NCI-H82 treated with DMSO at 0.1 percent for 48 hours (cell line): Measurements from ENCODE around the gene NPIPA1.
"Not testable (repeated sequence)": the region's sequence is repeated elsewhere in the genome, so short reads cannot be mapped to it uniquely, and the experiment has no call there.

Experiments used
- DNase-seq: peaks from one replicate; lab custom pipeline; 2025; ENCODE audit not compliant: unreplicated experiment; lab: John Stamatoyannopoulos, UW

NPIPA1 gene

DNA sequence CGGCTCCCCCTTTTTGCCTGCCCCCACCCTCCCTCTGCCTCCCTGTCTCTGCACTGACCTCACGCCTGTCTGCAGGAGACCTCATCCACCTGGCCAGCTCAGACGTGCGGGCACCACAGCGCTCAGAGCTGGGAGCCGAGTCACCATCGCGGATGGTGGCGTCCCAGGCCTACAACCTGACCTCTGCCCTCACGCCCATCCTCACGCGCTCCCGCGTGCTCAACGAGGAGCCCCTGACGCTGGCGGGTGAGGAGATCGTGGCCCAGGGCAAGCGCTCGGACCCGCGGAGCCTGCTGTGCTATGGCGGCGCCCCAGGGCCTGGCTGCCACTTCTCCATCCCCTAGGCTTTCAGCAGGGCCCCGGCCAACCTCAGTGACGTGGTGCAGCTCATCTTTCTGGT lies 8.1 kb upstream of the NPIPA1 start:
- DNase-seq, result not testable (repeated sequence)

DNA sequence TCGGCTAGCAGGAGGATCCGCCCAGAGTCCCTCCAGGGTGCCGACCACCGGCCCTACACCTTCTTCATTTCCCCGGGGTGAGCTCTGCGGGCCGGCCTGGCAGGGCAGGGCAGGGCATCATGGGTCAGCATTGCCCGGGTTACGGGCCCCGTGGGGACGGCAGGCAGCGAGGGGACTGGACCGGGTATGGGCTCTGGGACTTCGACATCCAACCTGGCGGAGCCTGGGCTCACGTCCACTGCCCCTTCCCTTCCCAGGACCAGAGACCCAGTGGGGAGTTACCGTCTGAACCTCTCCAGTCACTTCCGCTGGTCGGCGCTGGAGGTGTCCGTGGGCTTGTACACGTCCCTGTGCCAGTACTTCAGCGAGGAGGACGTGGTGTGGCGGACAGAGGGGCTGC lies 7.0 kb upstream of the NPIPA1 start:
- DNase-seq, result not testable (repeated sequence)

DNA sequence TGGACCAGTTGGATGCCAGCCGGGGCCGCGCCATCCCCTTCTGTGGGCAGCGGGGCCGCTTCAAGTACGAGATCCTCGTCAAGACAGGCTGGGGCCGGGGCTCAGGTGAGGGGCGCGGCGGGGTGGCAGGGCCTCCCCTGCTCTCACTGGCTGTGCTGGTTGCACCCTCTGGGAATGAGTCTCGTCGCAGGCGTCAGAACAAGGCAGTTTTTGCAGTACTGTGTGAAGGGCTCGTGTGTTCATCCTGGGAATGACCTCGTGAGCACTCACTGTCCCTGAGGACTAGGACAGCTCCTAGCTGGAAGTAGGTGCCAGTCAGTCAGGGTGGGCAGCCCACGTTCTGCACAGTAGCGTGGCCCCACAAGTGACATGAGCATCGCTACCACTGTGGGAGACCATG lies 6.3 kb upstream of the NPIPA1 start:
- not testable (repeated sequence) for DNase-seq

DNA sequence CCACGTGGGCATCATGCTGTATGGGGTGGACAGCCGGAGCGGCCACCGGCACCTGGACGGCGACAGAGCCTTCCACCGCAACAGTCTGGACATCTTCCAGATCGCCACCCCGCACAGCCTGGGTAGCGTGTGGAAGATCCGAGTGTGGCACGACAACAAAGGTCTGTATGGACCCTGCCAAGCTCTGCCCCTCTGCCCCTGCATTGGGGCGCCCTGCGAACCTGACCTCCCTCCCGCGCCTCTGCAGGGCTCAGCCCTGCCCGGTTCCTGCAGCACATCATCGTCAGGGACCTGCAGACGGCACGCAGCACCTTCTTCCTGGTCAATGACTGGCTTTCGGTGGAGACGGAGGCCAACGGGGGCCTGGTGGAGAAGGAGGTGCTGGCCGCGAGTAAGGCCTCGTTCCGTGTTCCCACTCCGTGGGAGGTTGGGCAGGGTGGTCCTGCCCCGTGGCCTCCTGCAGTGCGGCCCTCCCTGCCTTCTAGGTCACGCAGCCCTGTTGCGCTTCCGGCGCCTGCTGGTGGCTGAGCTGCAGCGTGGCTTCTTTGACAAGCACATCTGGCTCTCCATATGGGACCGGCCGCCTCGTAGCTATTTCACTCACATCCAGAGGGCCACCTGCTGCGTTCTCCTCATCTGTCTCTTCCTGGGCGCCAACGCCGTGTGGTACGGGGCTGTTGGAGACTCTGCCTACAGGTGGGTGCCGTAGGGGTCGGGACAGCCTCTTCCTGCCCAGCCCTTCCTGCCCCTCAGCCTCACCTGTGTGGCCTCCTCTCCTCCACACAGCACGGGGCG lies 4.5 kb upstream of the NPIPA1 start:
- not testable (repeated sequence) for DNase-seq

DNA sequence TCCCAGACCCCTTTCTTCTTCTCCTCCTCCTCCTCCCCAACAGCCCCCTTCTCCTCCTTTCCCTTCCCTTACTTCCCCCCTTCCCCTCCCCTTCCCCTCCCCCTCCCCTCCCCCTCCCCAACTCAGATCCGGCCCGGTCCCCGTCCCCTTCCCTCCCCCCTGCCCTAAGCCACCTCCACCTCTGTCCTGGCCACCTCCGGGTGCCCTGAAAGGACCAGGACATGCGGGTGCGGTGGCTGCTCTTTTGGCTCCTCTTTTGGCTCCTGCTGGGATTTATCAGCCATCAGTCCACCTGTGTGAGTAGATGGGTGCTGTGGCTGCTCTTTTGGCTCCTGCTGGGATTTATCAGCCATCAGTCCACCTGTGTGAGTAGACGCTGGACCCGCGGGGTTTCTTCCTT lies 751 bp downstream of the NPIPA1 start:
- not testable (repeated sequence) for DNase-seq

DNA sequence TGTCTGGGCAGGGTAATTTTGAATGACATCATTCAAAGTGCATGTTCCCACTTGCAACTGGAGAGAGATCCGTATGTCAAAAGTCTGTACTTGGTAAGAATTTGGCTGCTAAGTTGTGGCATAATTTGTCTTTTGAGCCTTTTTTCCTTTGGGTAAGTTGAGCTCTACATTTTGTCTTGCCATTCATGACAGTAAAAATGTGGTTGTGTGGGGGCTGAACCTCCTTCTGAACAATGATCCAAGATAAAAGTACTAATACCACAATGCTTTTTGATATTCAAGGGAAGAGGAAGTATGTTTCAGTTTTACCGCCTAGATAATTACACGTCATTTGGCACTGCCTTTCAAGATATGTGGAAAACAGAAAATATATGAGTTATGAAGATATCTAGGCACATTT lies 5.4 kb downstream of the NPIPA1 start:
- DNase-seq, result not testable (repeated sequence)

DNA sequence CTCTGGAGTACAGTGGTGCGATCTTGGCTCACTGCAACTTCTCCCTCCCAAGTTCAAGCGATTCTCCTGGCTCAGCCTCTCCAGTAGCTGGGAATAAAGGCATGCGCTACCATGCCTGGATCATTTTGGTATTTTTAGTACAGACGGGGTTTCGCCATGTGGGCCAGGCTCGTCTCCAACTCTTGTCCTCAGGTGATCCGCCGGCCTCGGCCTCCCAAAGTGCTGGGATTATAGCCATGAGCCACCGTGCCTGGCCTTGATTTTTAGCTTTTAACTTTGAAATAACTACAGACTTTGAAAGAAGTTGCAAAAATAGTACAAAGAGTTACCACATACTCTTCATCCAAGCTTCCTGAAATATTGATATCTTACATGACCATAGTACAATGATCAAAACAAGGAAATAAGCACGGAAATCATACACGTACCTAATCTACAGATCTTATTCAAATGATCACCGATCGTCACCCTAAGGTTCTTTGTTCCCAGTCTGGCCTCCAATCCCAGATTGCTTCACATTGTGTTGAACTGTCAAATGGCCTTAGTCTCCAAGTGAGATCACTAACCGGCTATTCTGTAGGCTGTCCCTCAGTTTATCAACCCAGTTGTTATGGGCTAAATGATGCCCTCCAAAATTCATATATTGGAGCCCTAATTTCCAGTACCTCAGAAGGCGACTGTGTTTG lies 18.4 kb downstream of the NPIPA1 start:
- DNase-seq, result no peak

DNA sequence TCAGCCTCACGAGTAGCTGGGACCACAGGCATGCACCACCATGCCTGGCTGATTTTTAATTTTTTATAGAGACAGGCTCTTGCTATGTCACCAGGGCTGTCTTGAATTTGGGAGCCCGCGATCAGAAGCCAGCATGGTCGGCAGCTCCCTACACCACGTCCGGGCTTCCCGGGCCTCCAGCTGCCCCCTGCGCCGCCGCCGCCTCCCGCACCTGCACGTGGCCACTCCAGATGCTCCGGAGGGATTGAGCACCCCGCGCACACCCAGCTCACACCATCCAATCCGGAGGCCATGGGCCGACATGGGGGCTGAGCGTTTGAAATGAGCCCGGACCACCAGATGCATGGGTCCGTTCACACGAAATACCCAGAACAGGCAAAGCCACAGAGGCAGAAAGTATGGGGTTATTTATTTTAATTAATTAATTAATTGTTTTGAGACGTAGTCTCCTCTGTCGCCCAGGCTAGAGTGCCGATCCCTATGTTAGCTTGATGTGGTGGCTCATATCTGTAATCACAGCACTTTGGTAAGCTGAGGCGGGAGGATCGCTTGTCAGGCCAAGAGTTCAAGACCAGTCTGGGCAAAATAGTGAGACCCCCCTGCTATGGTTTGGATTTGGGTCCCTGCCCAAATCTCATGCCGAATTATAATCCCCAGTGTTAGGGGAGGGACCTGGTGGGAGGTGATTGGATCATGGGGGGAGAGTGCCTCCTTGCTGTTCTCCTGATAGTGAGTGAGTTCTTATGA lies 20.5 kb downstream of the NPIPA1 start:
- DNase-seq, result no peak

DNA sequence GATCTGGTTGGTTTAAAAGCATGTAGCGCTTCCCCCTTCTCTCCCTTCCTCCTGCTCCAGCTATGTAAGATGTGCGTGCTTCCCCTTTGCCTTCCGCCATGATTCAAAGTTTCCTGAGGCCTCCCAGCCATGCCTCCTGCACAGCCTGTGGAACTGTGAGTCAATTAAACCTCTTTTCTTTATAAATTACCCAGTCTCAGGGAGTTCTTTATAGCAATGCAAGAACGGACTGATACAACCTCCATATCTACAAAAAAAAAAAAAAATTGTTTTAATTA lies 21.0 kb downstream of the NPIPA1 start:
- DNase-seq, result no peak

DNA sequence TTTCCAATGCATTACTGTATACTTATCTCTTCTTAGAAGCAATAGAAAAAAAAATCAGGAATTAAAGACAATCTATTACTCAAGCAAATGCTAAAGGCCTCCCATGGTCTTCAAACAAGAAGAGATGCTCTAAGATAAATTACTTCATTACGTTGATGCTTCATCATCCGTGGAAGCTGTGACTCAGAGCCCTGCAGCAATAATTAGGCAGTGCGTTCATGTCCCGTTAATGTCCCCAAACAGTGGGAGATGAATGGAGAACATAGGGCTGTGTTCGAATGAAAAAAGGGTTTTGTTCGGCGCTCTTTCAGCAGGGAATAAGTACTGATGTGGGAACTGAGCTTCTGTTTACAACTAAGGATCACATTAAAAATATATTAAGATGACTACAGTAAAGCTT lies 21.7 kb downstream of the NPIPA1 start:
- no peak for DNase-seq

DNA sequence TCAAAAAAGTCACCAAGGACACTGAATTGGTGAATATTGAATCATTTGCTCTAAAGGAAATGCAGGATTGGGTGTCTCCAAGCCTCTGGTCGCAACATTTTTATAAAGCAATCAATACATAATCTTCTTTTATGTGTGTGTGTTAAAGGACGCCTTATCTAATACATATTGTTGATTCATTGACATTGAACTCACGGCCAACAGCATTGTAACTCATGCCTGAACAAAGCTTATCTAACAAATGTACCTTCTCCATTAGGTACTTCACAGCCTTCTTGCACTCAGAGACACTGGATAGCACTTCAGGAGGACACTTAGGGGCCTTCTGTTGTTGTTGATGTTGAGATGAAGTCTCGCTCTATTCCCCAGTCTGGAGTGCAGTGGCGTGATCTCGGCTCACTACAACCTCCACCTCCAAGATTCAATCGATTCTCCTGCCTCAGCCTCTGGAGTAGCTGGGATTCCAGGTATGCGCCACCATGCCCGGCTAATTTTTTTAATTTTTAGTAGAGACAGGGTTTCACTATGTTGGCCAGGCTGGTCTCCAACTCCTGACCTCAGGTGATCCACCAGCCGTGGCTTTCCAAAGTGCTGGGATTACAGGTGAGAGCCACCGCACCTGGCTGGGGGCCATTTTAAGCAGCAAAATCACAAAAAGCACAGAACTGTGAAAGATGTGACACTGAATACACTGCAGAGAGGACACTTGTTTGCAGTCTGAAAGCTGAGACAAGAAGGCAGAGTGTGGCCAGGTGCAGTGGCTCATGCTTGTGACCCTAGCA lies 24.4 kb downstream of the NPIPA1 start:
- no peak for DNase-seq

DNA sequence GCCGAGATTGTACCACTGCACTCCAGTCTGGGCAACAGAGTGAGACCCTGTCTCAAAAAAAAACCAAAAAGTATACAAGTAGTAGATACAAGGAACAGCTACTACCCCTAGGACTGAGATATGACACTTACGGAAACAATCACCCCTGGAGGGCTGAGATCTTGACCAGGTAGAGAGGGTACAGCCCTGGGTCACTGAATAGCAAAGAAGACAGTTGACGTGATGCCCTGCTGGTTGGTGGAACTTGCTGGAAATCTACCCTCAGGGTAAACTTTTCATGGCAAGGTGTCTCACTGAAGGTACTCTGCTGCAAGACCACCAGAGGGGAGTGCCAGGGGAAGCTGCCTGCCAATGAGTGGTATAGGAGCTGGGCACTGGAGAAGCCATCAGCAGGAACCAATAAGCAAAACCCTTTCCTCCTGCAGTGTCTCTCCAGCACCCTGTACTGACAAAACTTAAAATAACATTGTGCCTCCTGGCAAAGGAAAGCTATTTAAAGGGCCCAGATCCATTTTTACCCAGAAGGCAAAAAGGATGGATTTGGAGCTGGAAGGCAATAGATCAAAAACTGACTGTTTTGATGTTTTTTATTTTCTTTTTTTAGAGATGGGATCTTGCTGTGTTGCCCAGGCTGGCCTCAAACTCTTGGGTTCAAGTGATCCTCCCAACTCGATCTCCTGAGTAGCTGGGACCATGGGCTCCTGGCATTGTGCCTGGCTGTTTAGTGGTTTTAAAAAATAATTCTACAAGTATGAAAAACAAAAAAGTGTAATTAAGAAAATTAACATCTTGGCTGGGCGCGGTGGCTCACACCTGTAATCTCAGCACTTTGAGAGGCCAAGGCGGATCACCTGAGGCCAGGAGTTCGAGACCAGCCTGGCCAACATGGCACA lies 26.3 kb downstream of the NPIPA1 start:
- no peak for DNase-seq

DNA sequence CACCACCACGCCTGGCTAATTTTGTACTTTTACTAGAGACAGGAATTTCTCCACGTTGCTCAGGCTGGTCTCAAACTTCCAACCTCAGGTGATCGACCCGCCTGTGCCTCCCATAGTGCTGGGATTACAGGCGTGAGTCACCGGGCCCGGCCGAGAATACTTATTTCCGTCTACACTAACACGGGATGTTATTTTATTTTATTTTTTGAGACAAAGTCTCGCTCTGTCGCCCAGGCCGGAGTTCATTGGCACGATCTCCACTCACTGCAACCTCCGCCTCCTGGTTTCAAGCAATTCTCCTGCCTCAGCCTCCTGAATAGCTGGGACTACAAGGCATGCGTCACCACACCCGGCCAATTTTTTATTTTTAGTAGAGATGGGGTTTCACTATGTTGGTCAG lies 28.1 kb downstream of the NPIPA1 start:
- no peak for DNase-seq

DNA sequence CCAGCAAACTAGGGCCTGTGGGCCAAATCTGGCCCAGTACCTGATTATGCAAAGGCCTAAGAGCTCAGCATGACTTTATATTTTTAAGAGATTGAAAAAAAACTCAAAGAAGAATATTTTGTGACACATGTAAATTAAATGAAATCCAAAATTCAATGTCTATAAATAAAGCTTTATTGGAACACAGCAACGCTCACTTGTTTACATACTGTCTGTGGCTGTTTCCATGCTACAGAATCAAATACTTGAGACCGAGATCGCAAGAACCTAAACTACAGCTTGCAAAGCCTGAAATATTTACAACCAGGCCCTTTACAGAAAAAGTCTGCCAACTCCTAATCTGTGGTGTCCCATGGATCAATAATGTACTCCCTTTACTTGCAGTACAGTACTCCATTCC lies 32.6 kb downstream of the NPIPA1 start:
- DNase-seq, result not testable (repeated sequence)

DNA sequence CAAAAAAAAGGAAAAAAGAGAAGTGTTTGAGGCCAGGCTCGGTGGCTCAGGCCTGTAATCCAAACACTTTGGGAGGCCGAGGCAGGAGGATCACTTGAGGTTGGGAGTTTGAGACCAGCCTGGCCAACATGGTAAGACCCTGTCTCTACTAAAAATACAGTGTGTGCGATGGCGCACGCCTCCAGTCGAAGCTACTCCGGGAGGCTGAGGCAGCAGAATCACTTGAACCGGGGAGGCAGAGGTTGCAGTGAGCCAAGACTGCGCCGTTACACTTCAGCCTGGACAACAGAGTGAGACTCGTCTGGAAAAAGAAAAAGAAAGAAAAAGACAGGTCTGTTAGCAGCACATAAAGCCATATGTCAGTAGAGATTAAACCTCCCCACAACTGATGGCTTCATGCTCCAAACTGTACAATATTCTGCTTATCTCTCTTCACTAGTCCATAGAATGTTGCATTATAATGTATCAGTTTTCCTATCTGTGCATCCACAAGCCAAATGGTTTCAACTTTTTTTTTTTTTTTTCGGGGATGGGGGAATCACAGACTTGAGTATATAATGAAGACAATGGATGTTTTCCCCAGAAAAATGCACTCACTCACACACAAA lies 34.5 kb downstream of the NPIPA1 start:
- not testable (repeated sequence) for DNase-seq

DNA sequence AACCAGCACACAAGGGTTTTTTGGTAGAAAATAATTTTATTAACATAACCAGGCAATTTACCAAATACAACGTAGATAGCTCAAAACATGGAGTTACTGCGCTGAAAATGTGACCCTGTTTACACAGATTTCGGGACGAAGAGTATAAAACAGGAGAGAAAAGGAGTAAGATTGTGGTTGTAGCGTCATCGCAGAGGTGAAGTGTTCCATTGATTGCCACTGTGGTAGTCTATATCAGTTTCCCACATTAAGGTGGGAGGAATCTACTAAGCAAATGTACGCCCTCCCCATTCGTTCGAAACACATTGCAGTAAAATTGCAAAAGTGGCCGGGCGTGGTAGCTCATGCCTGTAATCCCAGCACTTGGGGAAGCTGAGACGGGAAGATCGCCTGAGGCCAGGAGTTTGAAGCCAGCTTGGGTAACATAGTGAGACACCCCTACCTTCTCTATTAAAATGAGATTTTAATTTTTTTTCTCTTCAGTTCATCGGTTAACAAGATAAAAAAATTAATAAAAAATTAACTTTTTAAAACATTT lies 36.6 kb downstream of the NPIPA1 start:
- DNase-seq, result not testable (repeated sequence)

DNA sequence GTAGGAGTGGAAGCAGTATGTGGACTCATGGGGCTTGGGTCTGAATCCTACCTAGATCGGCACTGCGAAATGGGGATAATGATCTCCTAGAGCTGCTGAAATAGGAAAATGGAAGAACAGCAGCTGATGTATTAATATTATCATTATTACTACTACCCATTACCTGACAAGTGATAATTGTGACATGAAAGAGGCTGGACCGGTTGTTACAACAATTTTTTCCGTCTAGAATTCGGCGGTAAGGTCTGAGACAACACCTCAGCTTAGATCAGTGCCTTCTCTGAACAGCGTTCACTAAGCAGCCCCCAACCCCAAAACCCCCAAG lies 37.0 kb downstream of the NPIPA1 start:
- DNase-seq, result not testable (repeated sequence)

DNA sequence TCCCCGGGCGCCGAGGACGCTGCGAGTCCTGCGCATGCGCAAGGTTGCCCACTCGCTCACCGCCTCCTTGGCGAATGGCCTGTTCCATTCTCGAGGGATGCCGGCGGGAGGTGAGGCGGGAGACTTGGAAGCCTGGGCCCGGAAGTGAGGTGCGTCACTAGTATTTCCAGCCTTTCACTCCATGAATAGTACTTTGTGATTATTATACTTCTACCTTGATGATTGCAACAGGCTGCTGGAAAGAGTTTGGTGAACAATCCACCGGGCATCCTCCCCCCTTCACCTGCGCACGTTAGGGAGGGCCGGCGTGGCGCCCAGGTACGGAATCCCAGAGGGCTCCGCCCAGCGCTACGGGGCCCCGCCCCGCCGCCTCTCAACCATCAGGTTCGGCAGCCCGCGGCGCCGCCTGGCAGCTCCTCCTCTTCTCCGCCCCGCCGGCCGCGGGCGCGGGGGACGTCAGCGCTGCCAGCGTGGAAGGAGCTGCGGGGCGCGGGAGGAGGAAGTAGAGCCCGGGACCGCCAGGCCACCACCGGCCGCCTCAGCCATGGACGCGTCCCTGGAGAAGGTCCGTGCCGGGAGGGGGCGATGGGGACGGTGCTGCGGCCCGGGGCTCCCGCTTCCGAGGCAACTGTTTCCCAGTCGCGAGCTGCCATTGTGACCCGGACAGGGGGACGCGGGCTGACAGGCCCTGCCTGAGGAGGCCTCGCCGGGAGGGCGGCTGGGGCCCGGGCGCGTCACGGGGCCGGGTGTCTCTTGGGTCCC lies 37.6 kb downstream of the NPIPA1 start, which contains the start of gene PDXDC1:
TSS of gene PDXDC1 (plus strand) at position 371 of the 762 bp plus-strand sequence. CDS start at position 545, 174 bp downstream.
- peak; percentile 74 for DNase-seq
